Measurements from ENCODE around the gene FLAD1.

FLAD1 gene

GRCh38 chr1:155018617-155019348 lies 35.6 kb downstream of the FLAD1 start:
- Histone ChIP-seq H3K9me3 (ENCODE audit: severe bottlenecking) (no peaks in the 10 kb centered on the region), H3K27me3 (ENCODE audit: insufficient read depth, poor library complexity, severe bottlenecking) (no peaks in the 10 kb centered on the region), H3K4me3 (ENCODE audit: severe bottlenecking) (no peak overlapping the region), H3K36me3 (ENCODE audit: low read depth) (peaks cover 26% of the 10 kb centered on the region), H3K27ac (ENCODE audit: poor library complexity, severe bottlenecking) (peak overlapping the region; percentile 92), H3K4me1 (ENCODE audit: insufficient read depth, poor library complexity, severe bottlenecking) (peaks cover 25% of the 10 kb centered on the region)
- ATAC-seq (ENCODE audit: low read depth) (no peak), DNase-seq (ENCODE audit: low spot score) (peak; percentile 34)
- TF ChIP-seq CTCF (IDR thresholded peaks at IDR 0.05; ENCODE audit: poor library complexity, severe bottlenecking) = no peak

GRCh38 chr1:155019377-155020245 lies 36.5 kb downstream of the FLAD1 start:
- Histone ChIP-seq H3K4me1 (ENCODE audit: insufficient read depth, poor library complexity, severe bottlenecking) (peaks cover 25% of the 10 kb centered on the region), H3K27me3 (ENCODE audit: insufficient read depth, poor library complexity, severe bottlenecking) (no peaks in the 10 kb centered on the region), H3K27ac (ENCODE audit: poor library complexity, severe bottlenecking) (peak overlapping the region; percentile 92), H3K36me3 (ENCODE audit: low read depth) (peaks cover 18% of the 10 kb centered on the region), H3K9me3 (ENCODE audit: severe bottlenecking) (no peaks in the 10 kb centered on the region), H3K4me3 (ENCODE audit: severe bottlenecking) (no peak overlapping the region)
- DNase-seq (ENCODE audit: low spot score) (peak; percentile 40), ATAC-seq (ENCODE audit: low read depth) (no peak)
- TF ChIP-seq CTCF (IDR thresholded peaks at IDR 0.05; ENCODE audit: poor library complexity, severe bottlenecking) = no peak

- TF ChIP-seq CTCF (IDR thresholded peaks at IDR 0.05; ENCODE audit: poor library complexity, severe bottlenecking) = no peak
- Histone ChIP-seq H3K4me1 (ENCODE audit: insufficient read depth, poor library complexity, severe bottlenecking) (peaks cover 27% of the 10 kb centered on the region), H3K36me3 (ENCODE audit: low read depth) (peaks cover 9% of the 10 kb centered on the region), H3K27me3 (ENCODE audit: insufficient read depth, poor library complexity, severe bottlenecking) (no peaks in the 10 kb centered on the region), H3K4me3 (ENCODE audit: severe bottlenecking) (no peak overlapping the region), H3K9me3 (ENCODE audit: severe bottlenecking) (no peaks in the 10 kb centered on the region), H3K27ac (ENCODE audit: poor library complexity, severe bottlenecking) (peak overlapping the region; percentile 46)
- ATAC-seq (ENCODE audit: low read depth) (no peak), DNase-seq (ENCODE audit: low spot score) (no peak)
Measured at GRCh38 chr1:155022136-155022926, 39.2 kb downstream of the FLAD1 start.

- TF ChIP-seq CTCF (IDR thresholded peaks at IDR 0.05; ENCODE audit: poor library complexity, severe bottlenecking) = no peak
- Histone ChIP-seq H3K9me3 (ENCODE audit: severe bottlenecking) (no peaks in the 10 kb centered on the region), H3K4me3 (ENCODE audit: severe bottlenecking) (no peak overlapping the region), H3K27me3 (ENCODE audit: insufficient read depth, poor library complexity, severe bottlenecking) (no peaks in the 10 kb centered on the region), H3K36me3 (ENCODE audit: low read depth) (peaks cover 8% of the 10 kb centered on the region), H3K27ac (ENCODE audit: poor library complexity, severe bottlenecking) (peak overlapping the region; percentile 46), H3K4me1 (ENCODE audit: insufficient read depth, poor library complexity, severe bottlenecking) (peaks cover 23% of the 10 kb centered on the region)
- DNase-seq (ENCODE audit: low spot score) (peak; percentile 60), ATAC-seq (ENCODE audit: low read depth) (peak; percentile 31)
Measured at GRCh38 chr1:155022927-155023236, 39.7 kb downstream of the FLAD1 start.
